HCEC 1CT (cell line): ENCODE results near the gene ANK2.
"Not testable (repeated sequence)": the region's sequence is repeated elsewhere in the genome, so short reads cannot be mapped to it uniquely, and the experiment has no call there.

Source experiments
- DNase-seq: peaks from one replicate; pipeline ENCODE4 v3.0.0-alpha.2; 2017

Gene ANK2

DNA sequence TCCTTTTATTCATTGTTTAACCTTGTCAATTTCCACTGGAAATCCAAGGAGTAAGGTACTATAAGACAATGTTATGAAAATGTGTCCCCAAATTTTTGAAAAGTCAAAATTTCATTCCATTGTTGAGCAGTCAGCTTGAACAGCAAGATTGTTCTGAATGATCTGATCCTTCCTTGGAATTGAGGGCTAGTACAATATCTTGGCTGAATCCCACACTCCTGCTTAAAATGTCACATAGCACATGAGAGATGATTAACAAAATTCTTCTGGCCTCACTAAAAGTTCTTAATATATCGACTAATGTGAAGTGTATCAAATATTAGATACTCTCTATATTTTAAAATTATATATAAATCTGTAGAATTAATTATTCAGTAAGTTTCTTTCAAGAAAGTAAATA, 104.8 kb downstream of the ANK2 start:
- DNase-seq = no peak

DNA sequence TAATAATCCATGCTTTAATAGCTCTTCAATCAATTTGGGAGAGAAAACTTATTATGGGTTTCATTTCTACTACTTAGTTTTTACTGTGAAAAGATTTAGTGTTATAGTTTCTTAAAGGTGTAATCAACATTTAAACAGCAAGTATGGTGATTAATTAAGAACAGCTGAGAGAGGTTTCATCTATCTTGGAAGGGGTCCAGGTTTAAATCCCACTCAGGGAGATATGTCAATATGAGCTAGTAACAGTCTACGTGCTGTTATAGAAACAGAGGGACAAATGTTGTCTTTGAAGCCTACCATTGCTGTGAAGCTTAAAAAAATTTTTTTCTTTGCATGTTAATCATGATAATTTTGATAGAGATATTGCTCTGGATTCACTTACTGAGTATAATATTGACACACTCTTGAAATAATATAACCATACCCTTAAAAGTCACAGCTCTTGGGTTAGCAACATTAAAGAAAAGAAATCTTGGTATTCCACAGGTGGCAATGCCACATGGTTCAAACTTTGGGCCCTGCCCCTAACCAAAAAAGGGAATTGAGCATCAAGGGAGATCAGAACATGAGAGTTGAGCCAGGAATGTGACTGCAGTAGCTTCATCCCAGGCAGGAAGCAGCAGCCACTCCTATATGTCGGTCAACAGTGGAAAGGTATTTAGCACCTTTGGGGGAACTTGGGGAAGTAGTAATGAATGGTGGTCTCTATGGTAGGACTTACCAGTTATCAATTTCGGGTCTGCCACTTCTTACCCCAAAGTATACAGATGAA, 107.8 kb downstream of the ANK2 start:
- DNase-seq = peak; percentile 35

DNA sequence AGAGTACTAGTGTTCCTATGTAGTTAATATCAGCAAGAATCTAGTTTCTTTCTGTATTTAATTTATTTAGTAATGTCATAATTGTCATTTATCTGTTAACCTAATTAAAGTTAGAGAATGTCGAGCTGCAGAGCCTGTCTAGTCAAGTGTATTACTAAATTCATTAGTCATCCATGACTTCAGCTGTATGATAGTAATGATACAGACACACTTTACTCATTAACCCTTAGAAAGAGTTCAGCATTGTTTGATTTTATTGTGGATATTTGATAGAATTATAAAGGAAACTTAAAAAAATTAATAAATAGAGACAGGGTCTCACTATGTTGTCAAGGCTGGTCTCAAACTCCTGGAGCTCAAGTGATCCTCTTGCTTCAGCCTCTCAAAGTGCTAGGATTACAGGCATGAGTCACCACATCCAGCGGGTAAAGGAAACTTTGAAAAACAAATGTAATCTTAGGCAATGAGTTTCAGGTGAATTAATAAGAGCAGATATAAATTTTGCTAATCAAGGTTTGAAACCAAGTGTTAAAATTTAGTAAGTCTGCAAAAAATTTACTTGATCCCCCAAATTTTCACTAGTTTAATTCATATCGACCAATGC, 110.6 kb downstream of the ANK2 start:
- peak; percentile 13 for DNase-seq

DNA sequence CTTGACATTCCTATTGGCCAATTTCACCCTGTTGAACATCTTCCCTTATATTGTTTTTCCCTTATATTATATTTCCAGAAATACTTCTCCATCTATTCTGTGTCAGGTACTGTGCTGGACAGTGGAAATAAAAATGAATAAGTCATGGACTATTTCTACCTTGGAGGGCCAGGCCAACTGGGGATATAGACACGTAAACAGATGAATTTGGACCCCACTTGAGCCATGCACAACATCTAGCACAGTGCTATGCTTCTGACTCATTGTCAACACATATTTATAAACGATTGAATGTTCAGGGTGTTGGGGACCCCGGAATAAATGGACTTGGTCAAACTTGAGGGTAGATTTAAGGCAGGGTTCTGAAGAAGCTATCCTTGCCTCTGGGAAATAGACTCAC, 111.1 kb downstream of the ANK2 start:
- DNase-seq = no peak

DNA sequence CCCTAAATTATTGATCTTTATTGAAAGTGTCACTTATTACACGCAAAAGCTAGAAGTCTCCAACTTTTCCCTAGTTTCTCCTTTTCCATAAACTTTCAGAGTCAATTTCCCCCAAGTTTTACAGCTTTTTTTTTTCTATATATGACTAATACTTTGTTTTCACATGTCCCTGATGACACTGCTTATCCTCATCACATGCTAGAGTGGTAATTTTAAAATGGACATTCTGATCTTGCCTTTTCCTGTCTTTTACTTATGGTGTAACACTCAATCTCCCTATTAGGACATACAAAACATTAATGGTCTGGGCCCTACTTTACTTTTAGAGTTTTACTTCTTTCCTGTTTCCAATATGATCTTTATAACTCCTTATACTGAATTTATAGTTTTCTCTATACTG, 112.6 kb downstream of the ANK2 start:
- peak; percentile 55 for DNase-seq

DNA sequence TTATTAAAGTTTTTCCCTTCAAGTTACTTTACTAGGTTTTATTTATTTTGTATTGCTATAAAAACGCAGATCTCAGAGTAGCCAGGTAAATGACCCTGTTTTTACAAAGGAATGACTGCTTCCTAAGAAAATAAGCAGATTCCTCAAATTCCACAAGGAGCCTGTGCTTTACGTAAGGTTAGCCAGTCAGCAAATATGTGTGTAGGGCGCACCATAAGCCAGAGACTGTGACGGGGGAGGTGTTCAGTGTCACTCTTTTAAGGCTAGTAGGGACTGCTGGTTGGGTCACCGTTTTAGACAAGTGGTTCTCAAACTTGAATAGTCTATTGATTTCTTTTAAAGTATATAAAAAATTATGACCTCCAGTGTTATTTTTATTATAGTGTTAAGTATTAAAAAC, 119.9 kb downstream of the ANK2 start:
- no peak for DNase-seq

DNA sequence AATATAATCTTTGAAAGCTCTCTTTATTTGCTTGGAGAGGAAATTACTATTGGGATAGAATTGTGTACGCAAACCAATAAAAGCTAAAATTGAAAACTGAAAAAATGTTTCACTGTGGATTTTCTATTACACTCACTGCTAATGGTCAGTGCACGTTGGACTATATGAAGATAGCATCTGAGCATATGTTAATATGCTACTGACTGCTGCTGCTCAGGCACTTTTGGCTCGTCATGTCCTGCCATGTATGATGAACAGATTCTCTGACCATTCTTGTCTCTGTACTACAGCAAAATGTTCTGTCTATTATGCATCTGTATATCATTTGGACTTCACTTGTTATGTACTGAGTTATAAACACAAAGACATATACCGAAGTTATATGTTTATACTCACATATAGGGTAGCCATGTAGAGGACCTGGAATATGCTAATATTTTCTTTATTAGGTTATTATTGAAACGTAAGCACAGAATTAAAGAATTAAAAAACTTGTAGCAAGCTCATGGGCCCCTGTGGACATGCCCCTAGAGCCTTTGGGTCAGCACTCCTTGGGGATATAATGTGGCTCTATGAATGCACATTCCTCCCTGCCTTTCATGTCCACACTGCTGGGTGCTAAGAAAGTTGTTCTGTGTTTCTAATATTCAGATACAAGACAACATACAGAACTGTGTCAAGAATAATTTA, 120.8 kb downstream of the ANK2 start:
- DNase-seq = no peak

DNA sequence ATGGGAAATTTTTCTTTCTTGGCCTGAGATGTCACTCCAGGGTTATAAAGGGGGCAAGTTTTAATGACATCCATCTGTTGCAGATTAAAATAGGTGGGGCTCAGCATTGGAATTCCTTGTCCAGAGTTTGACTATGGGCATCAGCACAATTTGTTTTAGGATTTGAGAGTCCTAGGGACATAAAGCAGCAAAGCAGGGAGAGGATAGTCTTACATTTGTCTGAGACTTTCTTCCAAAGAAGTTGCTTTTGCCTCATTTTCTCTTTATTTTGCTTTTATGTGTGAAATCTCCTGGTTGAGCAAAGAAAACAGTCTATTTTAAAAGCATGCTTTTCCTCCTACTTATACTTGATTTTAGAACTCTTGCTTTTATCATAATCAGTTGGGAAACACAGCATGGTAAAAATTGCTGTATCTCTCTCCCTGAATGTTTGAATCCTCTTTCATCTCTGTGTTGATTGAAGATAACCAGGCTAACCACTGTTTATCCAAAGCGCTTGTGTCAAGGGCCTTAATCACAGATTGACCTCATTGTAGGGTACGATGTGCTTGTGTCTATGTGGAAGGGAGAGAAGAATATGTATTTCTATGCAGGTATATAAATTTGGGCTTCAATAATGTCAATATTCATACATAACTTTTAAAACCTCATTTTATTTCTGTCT, 121.5 kb downstream of the ANK2 start:
- DNase-seq = no peak

DNA sequence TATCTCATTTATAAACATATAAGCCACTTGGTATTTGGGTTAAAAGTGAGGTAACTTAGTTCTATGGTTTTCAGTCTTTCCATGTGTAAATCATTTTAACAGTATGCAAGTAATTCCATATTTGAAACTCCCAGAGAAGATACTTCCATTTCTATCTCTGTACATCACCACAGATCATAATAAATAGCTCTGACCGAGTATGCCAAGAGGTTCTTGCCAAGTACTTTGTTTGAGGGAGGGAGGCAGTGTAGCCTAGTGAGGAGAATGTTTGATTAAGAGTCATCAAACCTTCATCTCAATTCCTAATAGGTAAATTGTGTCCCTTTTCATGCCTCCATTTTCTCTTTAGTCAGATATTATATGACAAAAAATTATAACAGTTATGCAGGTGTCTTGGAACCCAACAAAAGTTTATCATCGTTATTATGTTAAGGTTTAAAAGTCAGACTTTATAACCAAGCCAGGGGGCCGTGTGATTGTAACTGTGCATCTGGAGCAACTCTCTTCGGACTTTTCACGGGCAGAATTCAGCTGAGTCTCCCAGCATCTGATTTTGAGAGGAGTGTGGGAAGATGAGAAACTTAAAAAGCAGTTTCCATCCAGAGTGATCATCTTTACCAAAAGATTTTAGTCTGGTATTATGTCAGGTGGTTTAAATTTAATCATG, 123.8 kb downstream of the ANK2 start:
- DNase-seq = no peak

DNA sequence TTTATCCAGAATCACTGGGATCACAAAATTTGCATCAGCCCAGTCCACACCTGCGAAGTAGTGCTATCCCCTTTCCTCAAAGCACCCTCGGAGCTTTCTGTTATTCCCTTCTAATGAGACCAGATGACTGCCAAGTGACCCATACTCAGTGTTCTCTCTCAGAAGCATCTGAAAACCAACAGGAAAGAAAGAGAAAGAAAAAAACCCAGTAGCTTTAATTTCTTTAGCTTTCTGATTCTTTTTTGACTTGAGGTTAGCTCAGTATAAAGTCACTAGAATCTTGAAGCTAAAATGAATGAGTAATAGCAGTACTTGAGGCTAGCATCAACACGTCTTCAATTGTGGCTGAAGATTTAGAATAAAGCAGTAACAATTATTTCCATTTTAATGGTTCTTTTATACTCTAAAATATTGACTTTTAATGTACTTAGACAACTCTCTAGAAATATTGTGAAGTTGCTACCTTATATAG, 124.4 kb downstream of the ANK2 start:
- DNase-seq = no peak

DNA sequence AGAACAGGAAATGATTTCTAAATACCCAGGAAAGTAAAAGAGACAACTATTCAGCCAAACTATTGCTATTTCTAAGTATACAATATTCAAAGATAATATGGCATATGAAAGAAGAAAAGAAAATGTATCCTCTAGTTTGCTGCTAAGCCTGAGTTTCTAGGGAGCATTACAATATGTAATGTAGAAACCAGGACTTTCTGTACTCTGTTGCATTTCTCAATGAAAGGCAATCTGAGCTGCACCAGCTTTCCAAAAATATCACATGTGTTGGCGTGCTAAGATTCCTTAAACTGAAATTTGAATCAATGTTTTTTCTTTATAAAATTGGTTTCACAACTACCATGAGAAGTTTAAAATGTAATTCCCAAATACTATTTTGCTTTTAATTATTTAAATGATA, 129.6 kb downstream of the ANK2 start:
- no peak for DNase-seq

DNA sequence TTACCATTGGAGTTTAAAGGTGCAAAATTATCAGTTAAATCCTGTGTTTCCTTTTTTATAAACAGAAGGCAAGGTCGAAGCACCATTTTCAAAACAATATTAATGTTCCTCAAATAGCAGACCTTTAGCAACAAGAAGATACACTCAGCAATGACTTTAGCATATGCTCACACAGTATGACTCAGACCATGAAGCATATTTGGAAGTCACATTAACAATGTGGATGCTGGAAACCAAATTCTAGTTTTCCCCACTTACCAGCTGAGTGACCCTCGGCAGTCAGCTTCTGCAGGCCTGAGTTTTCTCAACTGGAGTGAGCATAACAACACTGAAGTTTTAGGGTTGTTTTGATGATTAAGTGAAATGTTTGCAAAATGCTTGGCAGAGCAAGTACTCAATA, 130.5 kb downstream of the ANK2 start:
- DNase-seq = peak; percentile 39

DNA sequence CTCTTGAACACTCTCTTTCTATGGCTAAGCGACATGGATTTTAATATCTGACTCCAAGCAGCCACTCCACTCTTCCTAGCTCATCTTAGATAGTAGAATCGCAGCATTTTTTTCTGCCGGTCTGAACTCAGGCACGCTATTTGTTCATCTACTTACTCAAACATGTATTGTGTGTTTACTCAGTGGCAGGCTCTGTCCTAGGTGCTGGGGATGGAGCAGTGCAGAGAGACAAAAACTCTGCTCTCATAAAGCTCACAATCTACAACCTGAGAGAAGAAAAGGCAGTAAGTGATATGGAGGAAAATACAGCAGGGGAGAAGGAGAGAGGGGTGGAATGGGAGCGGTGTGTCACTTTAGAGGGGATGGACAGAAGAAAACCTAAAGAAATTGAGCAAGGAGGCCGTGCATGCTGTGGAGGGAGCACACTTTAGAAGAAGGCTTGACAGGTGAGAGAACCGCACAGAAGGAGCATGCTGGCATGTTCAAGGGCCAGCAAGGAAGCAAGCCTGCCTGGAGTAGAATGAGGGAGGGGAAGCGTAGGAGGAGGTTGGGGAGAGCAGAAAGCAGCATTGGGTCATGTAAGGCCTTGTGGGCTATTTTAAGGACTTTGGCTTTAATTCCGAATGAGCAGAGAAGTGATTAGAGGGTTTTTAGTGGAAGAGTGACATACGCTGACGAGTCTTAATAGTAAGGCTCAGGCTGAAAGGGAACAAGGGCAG, 132.0 kb downstream of the ANK2 start:
- DNase-seq = no peak

DNA sequence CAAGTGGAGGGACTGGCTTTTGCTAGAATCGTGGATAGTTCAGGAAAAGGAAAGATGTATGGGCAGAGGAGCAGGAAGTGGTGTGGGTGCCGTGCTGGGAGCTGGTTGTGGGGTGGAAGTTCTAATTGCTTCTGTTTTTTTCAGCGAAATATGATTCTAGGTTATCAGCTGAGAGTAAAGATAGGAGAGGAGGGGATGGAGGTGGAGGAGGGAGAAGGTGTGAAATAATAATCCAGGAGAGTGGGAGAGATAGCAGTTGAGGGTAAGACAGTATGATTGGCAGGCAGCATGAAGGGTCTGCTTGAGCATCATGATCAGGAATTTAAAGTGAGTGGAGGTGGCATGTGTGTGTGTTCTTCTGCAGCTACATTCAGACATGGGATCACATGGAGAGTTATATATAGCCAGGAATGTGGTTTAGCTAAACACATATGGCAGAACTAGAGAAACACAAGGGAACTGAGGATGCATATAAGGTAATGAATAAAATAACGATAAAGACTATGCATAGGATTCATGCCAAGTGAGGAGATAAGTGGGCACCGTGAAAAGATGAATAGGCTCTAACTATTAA, 133.7 kb downstream of the ANK2 start:
- DNase-seq = no peak

DNA sequence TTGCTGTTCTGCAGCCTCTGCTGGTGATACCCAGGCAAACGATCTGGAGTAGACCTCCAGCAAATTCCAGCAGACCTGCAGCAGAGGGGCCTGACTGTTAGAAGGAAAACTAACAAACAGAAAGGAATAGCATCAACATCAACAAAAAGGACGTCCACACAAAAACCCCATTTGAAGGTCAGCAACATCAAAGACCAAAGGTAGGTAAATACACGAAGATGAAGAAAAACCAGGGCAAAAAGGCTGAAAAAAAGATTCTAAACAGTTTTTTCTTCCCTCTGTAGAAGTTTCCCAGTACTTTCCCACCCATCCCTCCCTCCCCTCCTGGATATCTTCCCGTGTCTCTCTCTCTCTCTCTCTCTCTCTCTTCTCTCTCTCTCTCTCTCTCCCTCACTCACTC, 136.8 kb downstream of the ANK2 start:
- DNase-seq = not testable (repeated sequence)

DNA sequence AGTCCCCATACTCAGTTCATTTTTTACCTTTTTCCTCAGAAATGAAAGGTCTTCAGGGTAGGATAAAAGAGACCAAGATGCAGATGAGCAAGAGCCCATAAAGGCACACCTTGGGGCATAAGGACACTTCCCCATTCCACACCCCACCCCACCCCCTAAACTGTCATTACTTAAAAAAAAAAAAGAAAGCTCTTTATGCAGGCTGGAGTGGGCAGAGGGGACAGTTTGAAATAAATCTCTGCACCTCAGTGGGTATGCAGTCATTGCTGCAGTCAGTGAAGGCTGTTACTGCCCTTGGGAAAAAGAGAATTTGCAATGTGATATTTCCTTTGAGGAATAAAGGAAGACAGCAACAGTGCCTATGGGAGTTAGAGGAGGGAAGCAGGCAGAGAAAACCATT, 137.5 kb downstream of the ANK2 start:
- DNase-seq = no peak

DNA sequence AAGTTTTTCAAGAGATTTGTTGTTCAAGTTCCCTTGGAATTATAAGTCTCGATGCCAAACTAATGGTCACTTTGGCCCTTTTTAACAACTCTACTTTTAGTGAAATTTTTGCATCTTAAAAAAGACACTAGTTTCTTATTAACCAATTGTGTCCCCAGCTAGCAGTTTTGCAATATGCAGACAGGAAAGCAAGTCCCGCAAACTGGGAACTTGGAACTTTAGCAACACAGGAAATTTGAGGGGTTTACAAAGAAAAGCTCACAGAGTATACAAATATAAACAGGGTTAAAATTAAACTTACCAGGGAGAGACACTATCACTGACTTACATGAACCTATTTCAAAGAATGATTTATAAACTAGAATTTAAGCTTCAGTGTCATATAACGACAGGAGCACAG, 137.9 kb downstream of the ANK2 start:
- DNase-seq = no peak

DNA sequence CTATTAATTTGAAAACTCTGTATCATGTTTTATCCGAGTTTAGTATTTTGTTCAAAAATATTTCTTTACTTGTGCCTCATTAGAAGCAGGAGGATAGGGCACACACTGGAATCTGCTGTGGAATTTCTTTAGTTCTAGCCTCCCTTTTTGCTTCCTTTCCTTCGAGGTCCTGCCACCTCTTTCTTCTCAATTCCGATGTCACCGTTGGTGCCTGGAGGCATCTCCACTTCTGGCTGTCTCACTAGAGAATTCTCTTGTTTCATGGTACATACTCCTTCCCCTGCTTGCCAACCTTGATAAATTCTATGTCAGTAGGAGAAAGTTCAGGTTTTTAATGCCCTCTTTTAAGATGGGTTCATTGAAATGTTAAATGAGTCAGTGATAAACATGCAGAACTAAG, 140.1 kb downstream of the ANK2 start:
- DNase-seq = no peak

DNA sequence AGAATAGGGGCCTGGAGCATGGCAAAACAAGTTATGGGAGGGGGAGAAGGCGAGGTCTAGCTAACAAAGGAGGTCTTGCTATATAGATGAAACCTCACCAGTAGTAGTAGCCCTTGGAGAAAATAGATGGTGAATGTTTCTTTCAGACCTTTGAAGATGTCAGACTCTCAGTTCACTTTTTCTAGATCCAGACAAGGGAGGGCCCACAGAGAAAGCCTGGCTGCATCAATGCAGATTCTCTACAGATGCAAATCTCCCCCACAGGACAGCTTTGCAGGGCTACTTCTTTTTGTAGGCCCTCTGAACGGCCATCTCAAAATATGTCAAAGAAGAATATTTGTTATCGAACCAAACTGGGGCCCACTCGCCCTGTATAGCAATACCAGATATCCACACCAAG, 159.7 kb downstream of the ANK2 start:
- DNase-seq = no peak

DNA sequence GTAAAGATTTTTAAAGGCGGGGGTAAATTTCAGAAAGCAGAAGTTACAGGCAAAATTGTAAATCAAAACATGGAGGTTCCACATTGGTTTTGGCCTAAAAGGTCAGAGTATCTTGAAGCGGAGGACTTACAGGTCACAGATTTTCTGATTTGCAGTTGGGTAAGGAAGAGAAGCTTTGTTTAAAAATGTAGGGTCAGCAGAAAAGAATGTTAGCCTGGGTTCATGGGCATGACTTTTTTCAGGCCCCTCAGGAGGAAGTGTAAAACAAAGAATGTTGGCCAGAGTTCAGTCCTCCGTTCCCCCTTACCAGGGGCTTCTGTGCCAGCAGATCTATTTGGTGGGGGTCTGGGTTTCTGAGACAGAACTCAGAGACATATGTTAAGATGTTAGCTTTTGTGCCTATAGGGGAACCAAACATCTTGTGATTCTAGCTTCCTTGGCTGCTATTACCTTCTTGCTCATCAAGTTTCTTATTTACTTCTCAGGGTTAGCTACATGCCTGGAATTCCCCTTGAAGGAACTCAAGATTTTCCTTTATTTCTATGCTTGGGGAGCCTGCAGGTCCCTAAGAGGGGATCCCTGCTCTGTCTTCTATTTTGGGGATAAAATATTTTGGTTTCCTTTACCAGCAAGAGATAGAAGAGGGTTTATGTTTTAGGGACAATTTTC, 160.3 kb downstream of the ANK2 start:
- no peak for DNase-seq

DNA sequence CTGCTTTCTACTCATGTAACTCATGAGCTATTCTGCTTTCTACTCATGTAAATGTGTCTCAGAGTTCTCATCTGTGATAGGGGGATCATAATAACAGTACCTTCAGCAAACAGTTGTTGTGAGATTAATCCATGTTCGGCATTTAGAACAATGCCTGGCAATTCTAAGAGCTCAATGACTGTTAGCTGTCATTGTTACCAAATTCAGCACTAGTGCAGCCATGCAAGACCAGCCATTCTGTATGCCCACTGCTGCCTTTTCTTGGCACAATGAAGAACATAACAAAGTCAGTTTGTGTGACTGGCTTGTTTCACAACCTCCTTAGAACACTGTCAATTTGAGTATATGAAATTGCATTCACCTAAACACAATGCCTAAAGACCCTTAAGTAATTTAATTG, 163.2 kb downstream of the ANK2 start:
- no peak for DNase-seq
